IMR-90 (cell line): ENCODE data around the gene NME2. TPM values are rescaled to one million over a fixed set of nuclear protein-coding genes. Genes with fewer than 3 reads are reported as not detected.

Experiments
- ATAC-seq: fragments of 200-7000 bp; cut with Tn5 transposase; 2 replicates; pipeline ENCODE4 v1.9.1; 2020; ENCODE audit warnings: low read depth, mild to moderate bottlenecking, moderate library complexity
- BruUV-seq: library from RNA; stranded (reverse); fragments of 400-500 nt; replicated peaks from 2 replicates; lab custom pipeline; 2021; lab: Mats Ljungman, UMichigan
- CTCF ChIA-PET: fragments of 300-600 bp; formaldehyde crosslinking; extraction: SDS; loops from one replicate; lab custom pipeline; 2021; ENCODE audit warnings: antibody characterized with exemption; lab: Yijun Ruan, JAX
- POLR2A ChIA-PET: fragments of 300-600 bp; sonication (Branson Sonifier 250); formaldehyde crosslinking; loops from one replicate; lab custom pipeline; 2022; ENCODE audit warnings: antibody characterized with exemption; ENCODE audit not compliant: unreplicated experiment; lab: Charles Lee
- DNase-seq: peaks from one replicate; pipeline ENCODE4 v3.0.0; 2013
- H2AFZ ChIP-seq: replicated peaks from 2 replicates; pipeline ENCODE3; 2013; ENCODE audit warnings: low read length, mild to moderate bottlenecking; ENCODE audit not compliant: poor library complexity
- H2AK5ac ChIP-seq: 2 replicates; pipeline ENCODE4 v1.6.1; 2013; ENCODE audit warnings: low read depth, low read length, inconsistent platforms
- H2AK9ac ChIP-seq: replicated peaks from 2 replicates; pipeline ENCODE3; 2013; ENCODE audit warnings: mild to moderate bottlenecking, low read depth, low read length, moderate library complexity; ENCODE audit not compliant: poor library complexity
- H2BK120ac ChIP-seq: 2 replicates; pipeline ENCODE4 v1.6.1; 2013; ENCODE audit warnings: low read depth, low read length, inconsistent platforms
- H2BK15ac ChIP-seq: 3 replicates; pipeline ENCODE4 v1.6.1; 2013; ENCODE audit warnings: low read depth, low read length, inconsistent platforms
- H2BK20ac ChIP-seq: 2 replicates; pipeline ENCODE4 v1.6.1; 2013; ENCODE audit warnings: low read depth, mild to moderate bottlenecking, inconsistent platforms, low read length, moderate library complexity
- H2BK5ac ChIP-seq: 2 replicates; pipeline ENCODE4 v1.6.1; 2013; ENCODE audit warnings: mild to moderate bottlenecking, low read depth, low read length, inconsistent platforms; ENCODE audit not compliant: poor library complexity, severe bottlenecking
- H3K14ac ChIP-seq: replicated peaks from 2 replicates; pipeline ENCODE4 v1.6.1; 2013; ENCODE audit warnings: low read depth, low read length, inconsistent platforms
- H3K18ac ChIP-seq: 2 replicates; pipeline ENCODE4 v1.6.1; 2013; ENCODE audit warnings: low read depth, low read length, control low read depth
- H3K23ac ChIP-seq: 2 replicates; pipeline ENCODE4 v1.6.1; 2013; ENCODE audit warnings: low read depth, low read length, inconsistent platforms
- H3K27ac ChIP-seq: 2 replicates; pipeline ENCODE4 v1.5.1; 2013; ENCODE audit warnings: mild to moderate bottlenecking, control low read depth, low read length; ENCODE audit not compliant: insufficient read depth
- H3K27me3 ChIP-seq: 2 replicates; pipeline ENCODE4 v1.6.1; 2013; ENCODE audit warnings: low read length; ENCODE audit not compliant: control insufficient read depth, insufficient read depth
- H3K36me3 ChIP-seq: 2 replicates; pipeline ENCODE4 v1.6.1; 2013; ENCODE audit warnings: low read length, mixed read lengths; ENCODE audit not compliant: control insufficient read depth, insufficient read depth
- H3K4ac ChIP-seq: 2 replicates; pipeline ENCODE4 v1.6.1; 2013; ENCODE audit warnings: low read depth, low read length, inconsistent platforms
- H3K4me1 ChIP-seq: 2 replicates; pipeline ENCODE4 v1.6.1; 2013; ENCODE audit warnings: low read length, mixed read lengths; ENCODE audit not compliant: control insufficient read depth, insufficient read depth
- H3K4me2 ChIP-seq: 2 replicates; pipeline ENCODE4 v1.6.1; 2013; ENCODE audit warnings: low read depth, mild to moderate bottlenecking, control low read depth, low read length, moderate library complexity
- H3K4me3 ChIP-seq: 2 replicates; pipeline ENCODE4 v1.5.1; 2013; ENCODE audit warnings: low read depth, mild to moderate bottlenecking, control low read depth, low read length, moderate library complexity; ENCODE audit not compliant: insufficient read depth
- H3K56ac ChIP-seq: 2 replicates; pipeline ENCODE4 v1.6.1; 2013; ENCODE audit warnings: low read length, inconsistent platforms; ENCODE audit not compliant: insufficient read depth; ENCODE audit errors: extremely low read depth
- H3K79me1 ChIP-seq, 2 experiments: 2 replicates each; pipeline ENCODE4 v1.6.1; 2013; ENCODE audit warnings: low read length in 2 of 2, inconsistent platforms in 1 of 2, low read depth in 1 of 2
- H3K9ac ChIP-seq: 2 replicates; pipeline ENCODE4 v1.6.1; 2013; ENCODE audit warnings: low read depth, low read length, control low read depth
- H3K9me1 ChIP-seq: 2 replicates; pipeline ENCODE4 v1.6.1; 2013; ENCODE audit warnings: low read length, inconsistent platforms; ENCODE audit not compliant: insufficient read depth
- H3K9me3 ChIP-seq: 2 replicates; pipeline ENCODE4 v1.6.1; 2013; ENCODE audit warnings: low read length; ENCODE audit not compliant: control insufficient read depth, insufficient read depth
- H4K20me1 ChIP-seq: 2 replicates; pipeline ENCODE4 v1.6.1; 2013; ENCODE audit warnings: low read length, inconsistent platforms; ENCODE audit not compliant: insufficient read depth
- H4K5ac ChIP-seq: 2 replicates; pipeline ENCODE4 v1.6.1; 2013; ENCODE audit warnings: mild to moderate bottlenecking, low read depth, low read length, control low read depth
- H4K8ac ChIP-seq, 2 experiments: 2 replicates each; pipeline ENCODE4 v1.6.1; 2013; ENCODE audit warnings: low read depth in 2 of 2, low read length in 2 of 2, control low read depth in 1 of 2, inconsistent platforms in 1 of 2
- H4K91ac ChIP-seq: 2 replicates; pipeline ENCODE4 v1.6.1; 2013; ENCODE audit warnings: low read depth, low read length, inconsistent platforms; ENCODE audit not compliant: insufficient read depth
- CEBPB ChIP-seq: IDR thresholded peaks from 2 replicates; pipeline ENCODE4 v1.6.1; 2012; ENCODE audit warnings: low read depth, low read length, improper control_type of control experiment
- MAFK ChIP-seq: IDR thresholded peaks from 2 replicates; pipeline ENCODE4 v1.6.1; 2012; ENCODE audit warnings: low read depth, low read length, improper control_type of control experiment
- WGBS, 2 experiments: methylation state at CpG; one replicate each; pipeline versions ENCODE4 v1.1.5 to v1.1.7; 2013; ENCODE audit warnings: missing lambda C conversion rate in 2 of 2; ENCODE audit not compliant: insufficient read length in 1 of 2; ENCODE audit errors: extremely low coverage in 2 of 2; 5-methylcytosine and 5-hydroxymethylcytosine counted together
- dilution Hi-C: fragments of 300-500 bp; cut with HindIII; formaldehyde crosslinking; loops from one replicate; pipeline ENCODE4 v1.14.3; 2018; ENCODE audit warnings: low sequenced_read_pairs; ENCODE audit not compliant: unreplicated experiment
- in situ Hi-C: fragments of 300-500 bp; cut with MboI; formaldehyde crosslinking; loops from 3 replicates; pipeline ENCODE4 v1.14.3; 2019; ENCODE audit warnings: low sequenced_read_pairs, inconsistent platforms, mixed read lengths
- intact Hi-C: fragments of 100-400 bp; cut with micrococcal nuclease; formaldehyde crosslinking; loops from 2 replicates; pipeline ENCODE4 v1.10.0; 2022
- polyA plus RNA-seq, 3 experiments: library from polyadenylated mRNA; depleted of rRNA; stranded (reverse); fragments of >200 nt; gene quantifications; 2 replicates each; pipeline ENCODE4 v1.2.3, GENCODE V29; 2012; ENCODE audit warnings: low replicate concordance in 1 of 3
- total RNA-seq: library from RNA; depleted of rRNA; stranded (reverse); fragments of >200 nt; gene quantifications from 2 replicates; pipeline ENCODE4 v1.2.3, GENCODE V29; 2012

Gene NME2
- total and polyA plus RNA-seq, 2 of the 4 experiments (the other 2 are of a cell fraction), result 824 to 912 TPM

DNA sequence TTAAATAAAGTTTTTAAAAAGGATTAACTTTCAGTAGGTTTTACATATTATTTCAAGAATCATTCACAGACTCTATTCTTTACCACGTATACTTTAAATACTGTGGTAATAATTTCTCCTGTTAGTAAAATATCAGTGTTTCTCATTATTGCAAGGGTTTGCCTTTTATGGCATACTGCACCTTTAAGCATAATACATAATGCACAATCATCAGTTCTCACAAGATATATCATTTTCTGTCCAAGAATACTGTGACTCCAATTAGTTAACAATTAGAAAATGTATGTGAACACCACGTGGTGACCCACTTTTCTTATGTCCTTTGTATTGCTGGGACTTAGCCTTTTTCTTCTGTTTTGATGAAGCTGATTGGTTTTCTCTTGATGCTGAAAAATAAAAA is 25.7 kb downstream of the NME2 start:
- Histone ChIP-seq H4K91ac (no peak overlapping the region), H3K36me3 (peaks cover 33% of the 10 kb centered on the region), H2BK120ac (no peak overlapping the region), H3K9ac (no peak overlapping the region), H4K5ac (no peak overlapping the region), H2AK5ac (no peak overlapping the region), H3K4me1 (0 out of 2 replicates have a peak, but pooled peaks cover 2% of the 10 kb centered on the region), H3K18ac (no peak overlapping the region), H4K20me1 (no peaks in the 10 kb centered on the region), H3K4me2 (no peak overlapping the region), H2BK20ac (no peak overlapping the region), H3K4ac (no peak overlapping the region), H2BK5ac (no peak overlapping the region), H3K27ac (no peak overlapping the region), H3K14ac (no peak overlapping the region), H3K27me3 (no peaks in the 10 kb centered on the region), H3K9me1 (no peaks in the 10 kb centered on the region), H3K9me3 (no peaks in the 10 kb centered on the region), H2AK9ac (no peak overlapping the region), H3K4me3 (no peak overlapping the region), H3K56ac (no peak overlapping the region), H2AFZ (no peak overlapping the region), H2BK15ac (no peak overlapping the region), H4K8ac (no peak overlapping the region), H3K79me1 (no peaks in the 10 kb centered on the region), H3K23ac (no peak overlapping the region)
- POLR2A ChIA-PET, result no interaction called here
- DNase-seq (no peak), ATAC-seq (no peak)
- CTCF ChIA-PET, result no interaction called here
- TF ChIP-seq MAFK, result peak; percentile 34; the same call in 1 of the 2 replicates
- TF ChIP-seq CEBPB, result no peak
- in situ Hi-C loops, result no loop called here
- WGBS, 2 experiments, result no CpG with 5 or more reads among the region's 2 CpGs
- no TSS peak for BruUV-seq
- dilution Hi-C loops, result no loop called here
- intact Hi-C loops, result no loop called here
